DND-41 (cell line): ENCODE results near the gene PLA2G2F.

Experiments
- ATAC-seq: fragments of 200-7000 bp; cut with Tn5 transposase; 3 replicates; pipeline ENCODE4 v1.9.1; 2021; ENCODE audit warnings: low read depth; ENCODE audit not compliant: insufficient read depth
- DNase-seq: peaks from one replicate; pipeline ENCODE4 v3.0.0-alpha.2; 2020
- H2AFZ ChIP-seq: 2 replicates; pipeline ENCODE4 v1.6.0; 2012; ENCODE audit warnings: low read depth, low read length
- H3K27ac ChIP-seq: 2 replicates; pipeline ENCODE4 v1.5.1; 2012; ENCODE audit warnings: low read length, inconsistent platforms
- H3K27me3 ChIP-seq: fragments of 200-600 bp; sonication (generic); 2 replicates; pipeline ENCODE4 v1.6.0; 2012; ENCODE audit warnings: low read length, mild to moderate bottlenecking, inconsistent platforms; ENCODE audit not compliant: insufficient read depth, poor library complexity
- H3K36me3 ChIP-seq: 2 replicates; pipeline ENCODE4 v1.5.1; 2012; ENCODE audit warnings: low read length, inconsistent platforms; ENCODE audit not compliant: insufficient read depth
- H3K4me1 ChIP-seq: 2 replicates; pipeline ENCODE4 v1.5.1; 2012; ENCODE audit warnings: mild to moderate bottlenecking, low read length; ENCODE audit not compliant: insufficient read depth
- H3K4me2 ChIP-seq: 2 replicates; pipeline ENCODE4 v1.6.0; 2012; ENCODE audit warnings: mild to moderate bottlenecking, moderate library complexity, low read length, inconsistent platforms; ENCODE audit not compliant: insufficient read depth
- H3K4me3 ChIP-seq, 2 experiments: fragments of 200-600 bp in 1 of 2; shearing (Covaris generic) in 1 of 2; 2 replicates each; pipeline ENCODE4 v1.5.1; 2012 to 2016; ENCODE audit warnings: inconsistent platforms in 2 of 2, low read length in 2 of 2, mild to moderate bottlenecking in 2 of 2, low read depth in 1 of 2, moderate library complexity in 1 of 2
- H3K79me2 ChIP-seq: 2 replicates; pipeline ENCODE4 v1.6.0; 2012; ENCODE audit warnings: low read length, inconsistent platforms; ENCODE audit not compliant: insufficient read depth
- H3K9ac ChIP-seq: 2 replicates; pipeline ENCODE4 v1.6.0; 2012; ENCODE audit warnings: low read depth, mild to moderate bottlenecking, inconsistent platforms, low read length, moderate library complexity
- H3K9me3 ChIP-seq: 2 replicates; pipeline ENCODE4 v1.5.1; 2012; ENCODE audit warnings: low read length, moderate library complexity, mild to moderate bottlenecking, inconsistent platforms; ENCODE audit not compliant: insufficient read depth, severe bottlenecking
- H4K20me1 ChIP-seq: 2 replicates; pipeline ENCODE4 v1.6.0; 2012; ENCODE audit warnings: low read length; ENCODE audit not compliant: insufficient read depth
- CTCF ChIP-seq: IDR thresholded peaks from 2 replicates; pipeline ENCODE4 v1.5.1; 2012; ENCODE audit warnings: borderline replicate concordance, low read length, moderate library complexity, mild to moderate bottlenecking; ENCODE audit not compliant: poor library complexity, severe bottlenecking; ENCODE audit errors: extremely low read depth
- EZH2 ChIP-seq: IDR thresholded peaks from 3 replicates; pipeline ENCODE4 v1.6.1; 2012; ENCODE audit warnings: borderline replicate concordance, low read depth, mild to moderate bottlenecking, moderate library complexity, low read length, inconsistent platforms; ENCODE audit not compliant: severe bottlenecking

The PLA2G2F gene

DNA sequence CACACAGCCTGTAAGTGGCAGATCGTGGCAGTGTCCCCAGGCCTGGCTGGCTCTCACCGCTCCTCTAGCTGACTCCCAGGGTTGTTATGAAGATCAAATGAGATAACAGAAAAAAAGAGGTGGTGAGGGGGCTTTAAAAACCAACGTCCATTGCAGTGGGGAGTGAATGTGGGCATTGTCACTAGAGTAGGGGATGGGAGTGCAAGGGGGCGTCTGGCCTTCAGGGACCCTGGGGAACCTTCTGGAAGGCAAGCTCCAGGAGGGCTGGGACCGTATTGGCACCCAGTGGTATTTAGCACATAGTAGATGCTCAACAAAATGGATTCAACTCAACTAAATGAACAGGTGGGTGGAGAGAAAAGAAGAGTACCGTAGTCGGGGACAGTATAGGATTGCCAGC is 23.2 kb upstream of the PLA2G2F start:
- ATAC-seq (no peak), DNase-seq (no peak)
- Histone ChIP-seq H3K27me3 (no peaks in the 10 kb centered on the region), H4K20me1 (no peaks in the 10 kb centered on the region; the same call in 1 of the 2 replicates), H3K36me3 (no peaks in the 10 kb centered on the region), H2AFZ (no peak overlapping the region), H3K79me2 (no peaks in the 10 kb centered on the region), H3K9ac (no peak overlapping the region), H3K27ac (no peak overlapping the region), H3K4me2 (no peak overlapping the region), H3K4me3 (no peak overlapping the region), H3K9me3 (no peaks in the 10 kb centered on the region), H3K4me1 (no peaks in the 10 kb centered on the region)
- TF ChIP-seq EZH2 (no peak), CTCF (no peak)

DNA sequence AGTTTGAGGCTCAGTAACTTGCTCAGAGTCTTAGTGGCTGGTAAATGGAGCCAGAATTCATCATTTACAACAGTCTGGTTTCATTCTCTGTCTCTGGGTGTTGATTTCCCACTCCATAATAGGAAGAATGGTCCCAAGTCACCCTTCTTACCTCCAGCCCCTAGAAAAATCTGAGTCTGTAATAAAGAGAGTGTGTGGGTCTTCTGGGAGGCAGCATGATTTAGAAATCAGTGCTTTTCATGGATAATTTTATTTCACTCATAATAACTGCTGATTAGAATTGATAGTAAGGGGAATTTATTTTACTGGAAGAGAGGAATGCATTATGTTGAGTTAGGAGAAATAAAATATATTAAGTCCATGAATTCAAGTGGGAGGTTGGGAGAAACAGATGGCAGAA is 21.9 kb upstream of the PLA2G2F start:
- Histone ChIP-seq H3K27me3 (no peaks in the 10 kb centered on the region), H3K9ac (no peak overlapping the region), H3K9me3 (no peaks in the 10 kb centered on the region), H2AFZ (no peak overlapping the region), H3K27ac (no peak overlapping the region), H3K79me2 (no peaks in the 10 kb centered on the region), H3K4me1 (no peaks in the 10 kb centered on the region), H3K36me3 (no peaks in the 10 kb centered on the region), H4K20me1 (no peaks in the 10 kb centered on the region; the same call in 1 of the 2 replicates), H3K4me3 (no peak overlapping the region), H3K4me2 (no peak overlapping the region)
- ATAC-seq, result no peak
- DNase-seq, result no peak
- TF ChIP-seq EZH2 (no peak), CTCF (no peak)

DNA sequence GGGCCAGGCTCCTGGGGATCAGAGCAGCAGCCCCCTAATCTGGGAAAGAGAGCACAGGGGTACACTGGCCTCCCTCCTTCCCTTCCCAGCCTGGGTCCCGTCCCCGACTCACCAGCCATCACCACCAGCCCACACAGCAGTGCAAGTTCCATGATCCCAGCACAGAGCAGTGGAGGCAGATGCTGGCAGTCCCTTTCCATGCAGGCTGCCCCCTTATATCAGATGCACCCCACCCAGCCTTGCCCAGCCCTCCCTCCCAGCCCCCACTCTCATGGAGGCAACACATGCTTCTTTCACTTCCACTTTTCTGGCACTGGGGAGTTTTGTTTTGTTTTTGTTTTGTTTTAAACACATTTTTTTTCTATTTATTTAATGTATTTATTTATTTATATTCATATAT is 19.8 kb upstream of the PLA2G2F start, which contains the start of gene PLA2G2D:
TSS of gene PLA2G2D (minus strand) at position 190 of the 400 bp plus-strand sequence. CDS start at position 152, 38 bp downstream.
- no peak within 1 kb of the TSS for H3K9ac ChIP-seq
- TF ChIP-seq CTCF (no peak), EZH2 (no peak)
- no peak within 1 kb of the TSS for H3K4me2 ChIP-seq
- ATAC-seq (no peak), DNase-seq (no peak)
- no peaks in the 10 kb centered on the region; the same call in 1 of the 2 replicates for H4K20me1 ChIP-seq
- H3K27me3 ChIP-seq, result no peaks in the 10 kb centered on the region
- no peaks in the 10 kb centered on the region for H3K36me3 ChIP-seq
- no peak within 1 kb of the TSS for H2AFZ ChIP-seq
- H3K79me2 ChIP-seq, result no peaks in the 10 kb centered on the region
- H3K27ac ChIP-seq, result no peak within 1 kb of the TSS
- H3K4me3 ChIP-seq, result no peak within 1 kb of the TSS
- no peaks in the 10 kb centered on the region for H3K4me1 ChIP-seq
- no peaks in the 10 kb centered on the region for H3K9me3 ChIP-seq

GRCh38 chr1:20120796-20121195 is 18.3 kb upstream of the PLA2G2F start:
- TF ChIP-seq CTCF (no peak), EZH2 (no peak)
- no peak overlapping the region for H3K27ac ChIP-seq
- DNase-seq (no peak), ATAC-seq (no peak)
- H3K9ac ChIP-seq, result no peak overlapping the region
- no peak overlapping the region for H3K4me3 ChIP-seq
- H3K4me2 ChIP-seq, result no peak overlapping the region
- H3K36me3 ChIP-seq, result no peaks in the 10 kb centered on the region
- H3K9me3 ChIP-seq, result no peaks in the 10 kb centered on the region
- H2AFZ ChIP-seq, result no peak overlapping the region
- no peaks in the 10 kb centered on the region for H3K79me2 ChIP-seq
- H4K20me1 ChIP-seq, result no peaks in the 10 kb centered on the region
- H3K27me3 ChIP-seq, result no peaks in the 10 kb centered on the region
- H3K4me1 ChIP-seq, result no peaks in the 10 kb centered on the region
